K562 (cell line): Measurements from ENCODE around the gene LY6G6F. TPM values are rescaled to one million over a fixed set of nuclear protein-coding genes. Genes with fewer than 3 reads are reported as not detected.

Experiments
- CBX2 ChIP-seq: fragments of 200-600 bp; sonication (generic); IDR thresholded peaks from one replicate; pipeline ENCODE4 v1.6.1; 2012; ENCODE audit warnings: mild to moderate bottlenecking, low read length, inconsistent platforms; ENCODE audit not compliant: insufficient read depth, poor library complexity, severe bottlenecking
- CCNT2 ChIP-seq: IDR thresholded peaks from 2 replicates; pipeline ENCODE4 v1.6.1; 2011; ENCODE audit warnings: borderline replicate concordance, low read depth, mild to moderate bottlenecking, moderate library complexity, mixed read lengths, low read length; ENCODE audit not compliant: insufficient read length; ENCODE audit errors: extremely low read depth
- DLX4 ChIP-seq: fragments of 250-450 bp; sonication (Bioruptor Pico); IDR thresholded peaks from 2 replicates; pipeline ENCODE4 v1.6.1; 2021; ENCODE audit warnings: mild to moderate bottlenecking
- FOXA1 ChIP-seq: fragments of 450-650 bp; IDR thresholded peaks from 2 replicates; pipeline ENCODE4 v1.6.1; 2016; ENCODE audit warnings: mild to moderate bottlenecking, borderline replicate concordance
- HMG20B ChIP-seq: fragments of 250-450 bp; sonication (Bioruptor Pico); IDR thresholded peaks from 2 replicates; pipeline ENCODE4 v1.5.0; 2021; ENCODE audit warnings: mild to moderate bottlenecking
- KDM1A ChIP-seq, 2 experiments: fragments of 450-650 bp; IDR thresholded peaks; 2 replicates each; pipeline ENCODE4 v1.6.1; 2016; ENCODE audit warnings: mild to moderate bottlenecking in 2 of 2
- MAFF ChIP-seq: IDR thresholded peaks from 2 replicates; pipeline ENCODE4 v1.6.1; 2012; ENCODE audit warnings: low read length, improper control_type of control experiment
- SETDB1 ChIP-seq: IDR thresholded peaks from one replicate; pipeline ENCODE4 v1.6.1; 2012; ENCODE audit warnings: low read length, control low read depth, inconsistent platforms
- SMARCB1 ChIP-seq: IDR thresholded peaks from 2 replicates; pipeline ENCODE4 v1.6.1; 2011; ENCODE audit warnings: improper control_type of control experiment, low read depth; ENCODE audit not compliant: insufficient read length
- ZFP91 ChIP-seq: sonication (generic); formaldehyde crosslinking; IDR thresholded peaks from 2 replicates; pipeline ENCODE4 v1.8.0; 2022; ENCODE audit warnings: mild to moderate bottlenecking, missing genetic modification reagents
- ZNF347 ChIP-seq: fragments of 450-650 bp; formaldehyde crosslinking; IDR thresholded peaks from 2 replicates; pipeline ENCODE4 v1.4.0; 2020; ENCODE audit warnings: low read depth, mild to moderate bottlenecking, moderate library complexity
- ZNF778 ChIP-seq: fragments of 450-650 bp; formaldehyde crosslinking; IDR thresholded peaks from 2 replicates; pipeline ENCODE4 v1.4.0; 2020; ENCODE audit warnings: mild to moderate bottlenecking, moderate library complexity
- polyA plus RNA-seq, 8 experiments: library from polyadenylated mRNA; depleted of rRNA in 4 of 8; stranded (reverse) in 5 of 8; unstranded in 3 of 8; fragments of >200 nt; fragmentation: Nextera tagmentation in 2 of 8; fragmentation: Illumina TruSeq in 1 of 8; extraction: Ambion mirVana in 2 of 8; extraction: Trizol in 1 of 8; gene quantifications; 2 replicates each; pipeline versions ENCODE4 v1.2.1 to v1.2.3, GENCODE V29; 2011 to 2014; ENCODE audit warnings: inconsistent platforms in 1 of 8, missing spikeins in 1 of 8
- total RNA-seq, 7 experiments: library from RNA; depleted of rRNA in 6 of 7; stranded (reverse); fragments of >200 nt in 6 of 7; fragmentation: Illumina TruSeq in 2 of 7; extraction: Trizol in 2 of 7; gene quantifications; 2 replicates each; pipeline versions ENCODE4 v1.2.1 to v1.2.3, GENCODE V29; 2011 to 2021; ENCODE audit warnings: low replicate concordance in 1 of 7
- TF ChIP-seq, protein P1 (sequence below): fragments of 250-450 bp; sonication (Bioruptor Pico); IDR thresholded peaks from 2 replicates; pipeline ENCODE4 v1.5.0; 2021; ENCODE audit warnings: mild to moderate bottlenecking, moderate library complexity
- TF ChIP-seq, protein P2 (sequence below): sonication (generic); formaldehyde crosslinking; IDR thresholded peaks from 2 replicates; pipeline ENCODE4 v1.8.1; 2022; ENCODE audit warnings: missing genetic modification reagents
- TF ChIP-seq, protein P3 (sequence below): fragments of 250-450 bp; sonication (Bioruptor Pico); IDR thresholded peaks from 2 replicates; pipeline ENCODE4 v1.4.0; 2020; ENCODE audit warnings: borderline replicate concordance

LY6G6F gene
- total and polyA plus RNA-seq, 9 of the 15 experiments (the other 6 are each of a cell fraction or from before 2014, with no cell fraction given) = 0.14 to 0.50 (median 0.28) TPM; not detected in 2

DNA sequence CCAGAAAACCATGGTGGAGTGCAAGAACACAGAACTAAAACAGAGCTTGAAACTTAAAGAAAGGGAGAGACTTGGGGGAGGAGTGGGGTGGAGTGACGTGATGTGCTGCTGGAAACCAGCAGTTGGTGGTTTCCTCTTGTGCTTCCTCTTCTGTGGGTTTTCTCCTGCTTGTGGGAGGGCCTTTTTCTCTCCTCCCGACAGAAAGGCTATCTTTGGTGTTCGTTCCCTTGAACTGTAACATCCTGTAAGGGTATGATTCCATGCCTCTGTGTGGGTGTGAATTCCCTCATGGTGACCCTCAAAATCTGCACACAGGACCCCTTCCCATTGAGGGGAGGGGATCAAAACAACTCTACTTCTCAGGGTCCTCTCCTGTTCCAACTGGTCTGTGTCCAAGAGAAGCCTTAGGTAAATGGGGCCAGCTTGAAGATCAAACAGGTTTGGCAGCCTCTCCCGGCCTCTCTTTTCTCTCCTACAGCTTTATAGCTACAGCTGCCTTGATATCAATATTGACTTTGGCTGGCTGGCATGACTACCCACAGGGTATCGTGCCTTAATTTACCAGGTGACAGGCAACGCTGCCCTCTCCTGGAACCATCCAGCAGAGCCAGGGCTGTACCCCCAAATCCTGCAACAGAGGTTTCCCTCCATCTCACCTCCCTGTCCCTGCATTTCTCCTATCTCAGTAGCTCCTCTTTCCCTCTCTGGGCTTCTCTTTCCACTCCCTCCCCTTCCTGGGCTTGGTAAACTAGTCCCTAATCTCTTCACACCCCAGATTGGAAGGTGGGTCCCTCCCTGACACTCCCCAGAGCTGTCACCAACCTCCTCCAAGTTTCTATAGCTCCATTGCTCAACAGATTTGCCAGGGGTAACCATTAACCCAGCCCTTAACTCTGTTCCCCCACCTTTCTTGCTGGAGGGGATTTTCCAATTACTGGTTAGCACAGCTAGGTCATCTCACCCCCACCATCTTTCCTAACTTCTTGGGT is 31.6 kb downstream of the LY6G6F start (continued):
- no peak for TF ChIP-seq HMG20B (CRISPR knock-in tag)
- no peak for TF ChIP-seq DLX4
- TF ChIP-seq ZFP91 = peak; percentile 63; the same call in 1 of the 2 replicates
- no peak for TF ChIP-seq CBX2
- TF ChIP-seq, protein P1, sequence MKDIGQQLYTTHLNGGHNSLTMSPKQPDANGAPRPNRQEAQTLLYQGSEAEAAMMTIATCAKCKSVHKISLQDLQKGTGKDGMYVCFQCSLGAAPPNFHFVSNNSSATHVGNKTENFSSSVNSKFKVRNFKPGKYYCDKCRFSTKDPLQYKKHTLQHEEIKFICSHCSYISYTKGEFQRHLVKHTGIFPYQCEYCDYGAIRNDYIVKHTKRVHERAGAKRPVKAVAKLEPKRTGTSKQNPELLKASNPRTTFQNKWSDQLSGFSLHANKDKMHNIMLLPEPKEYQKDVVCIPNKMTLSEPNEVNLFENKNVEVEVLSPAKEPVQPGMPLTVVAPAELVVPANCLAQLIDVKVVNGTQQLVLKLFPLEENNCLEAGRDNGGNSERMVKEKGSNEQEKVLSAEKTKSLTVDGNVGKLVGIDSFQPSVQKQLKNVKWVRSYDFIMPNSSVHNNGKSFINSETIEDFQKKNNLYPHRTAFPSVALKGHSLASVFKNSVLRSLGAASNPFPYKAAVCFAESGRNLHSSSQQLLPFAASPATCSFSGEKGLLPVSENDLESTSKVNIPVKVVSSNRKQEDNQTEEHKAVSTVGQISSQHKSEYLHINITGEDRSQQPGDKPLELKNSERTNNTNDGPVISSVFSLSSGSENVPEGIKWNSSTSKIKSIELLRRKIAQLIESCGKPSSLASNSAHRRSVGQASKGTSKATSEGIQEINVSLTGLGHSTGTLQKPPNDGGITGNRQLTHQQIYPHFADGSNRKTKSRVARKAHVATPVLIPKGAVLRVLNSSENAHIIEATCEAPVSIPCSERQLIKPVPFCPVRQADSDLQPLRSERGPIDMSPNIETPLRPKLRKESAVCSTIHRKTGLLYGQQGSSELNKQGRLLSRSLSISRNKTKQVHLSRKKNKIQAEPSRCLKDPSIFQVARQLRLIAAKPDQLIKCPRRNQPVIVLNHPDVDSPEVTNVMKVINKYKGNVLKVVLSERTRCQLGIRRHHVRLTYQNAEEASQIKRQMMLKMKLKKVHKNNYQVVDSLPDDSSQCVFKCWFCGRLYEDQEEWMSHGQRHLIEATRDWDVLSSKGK (CRISPR knock-in tag) = no peak
- TF ChIP-seq CCNT2 = no peak
- no peak for TF ChIP-seq KDM1A (IDR thresholded peaks at IDR 0.05)
- TF ChIP-seq SETDB1 = no peak
- no peak for TF ChIP-seq ZNF347 (CRISPR knock-in tag)
- TF ChIP-seq FOXA1 = no peak
- no peak for TF ChIP-seq ZNF778 (CRISPR knock-in tag)
- TF ChIP-seq, protein P2, sequence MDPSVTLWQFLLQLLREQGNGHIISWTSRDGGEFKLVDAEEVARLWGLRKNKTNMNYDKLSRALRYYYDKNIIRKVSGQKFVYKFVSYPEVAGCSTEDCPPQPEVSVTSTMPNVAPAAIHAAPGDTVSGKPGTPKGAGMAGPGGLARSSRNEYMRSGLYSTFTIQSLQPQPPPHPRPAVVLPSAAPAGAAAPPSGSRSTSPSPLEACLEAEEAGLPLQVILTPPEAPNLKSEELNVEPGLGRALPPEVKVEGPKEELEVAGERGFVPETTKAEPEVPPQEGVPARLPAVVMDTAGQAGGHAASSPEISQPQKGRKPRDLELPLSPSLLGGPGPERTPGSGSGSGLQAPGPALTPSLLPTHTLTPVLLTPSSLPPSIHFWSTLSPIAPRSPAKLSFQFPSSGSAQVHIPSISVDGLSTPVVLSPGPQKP (CRISPR knock-in tag) = no peak
- no peak for TF ChIP-seq MAFF
- TF ChIP-seq, protein P3, sequence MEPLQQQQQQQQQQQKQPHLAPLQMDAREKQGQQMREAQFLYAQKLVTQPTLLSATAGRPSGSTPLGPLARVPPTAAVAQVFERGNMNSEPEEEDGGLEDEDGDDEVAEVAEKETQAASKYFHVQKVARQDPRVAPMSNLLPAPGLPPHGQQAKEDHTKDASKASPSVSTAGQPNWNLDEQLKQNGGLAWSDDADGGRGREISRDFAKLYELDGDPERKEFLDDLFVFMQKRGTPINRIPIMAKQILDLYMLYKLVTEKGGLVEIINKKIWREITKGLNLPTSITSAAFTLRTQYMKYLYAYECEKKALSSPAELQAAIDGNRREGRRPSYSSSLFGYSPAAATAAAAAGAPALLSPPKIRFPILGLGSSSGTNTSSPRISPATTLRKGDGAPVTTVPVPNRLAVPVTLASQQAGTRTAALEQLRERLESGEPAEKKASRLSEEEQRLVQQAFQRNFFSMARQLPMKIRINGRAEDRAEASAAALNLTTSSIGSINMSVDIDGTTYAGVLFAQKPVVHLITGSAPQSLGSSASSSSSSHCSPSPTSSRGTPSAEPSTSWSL (CRISPR knock-in tag) = 0 out of 2 replicates have a peak, but pooled peaks have one; percentile 89
- no peak for TF ChIP-seq SMARCB1
